ENCODE results near the gene CDKN2B.
"Not testable (repeated sequence)": the region's sequence is repeated elsewhere in the genome, so short reads cannot be mapped to it uniquely, and the experiment has no call there.

Gene CDKN2B

GRCh38 chr9:22008717-22009505 lies at the start of gene CDKN2B:
TSS of gene CDKN2B (minus strand) at chr9:22009305. CDS start at chr9:22008953, 352 bp downstream.
- DNase-seq (ENCODE audit: low read depth): peak; percentile 95

GRCh38 chr9:22057972-22058371 lies 48.9 kb upstream of the CDKN2B start:
- DNase-seq (ENCODE audit: low read depth): not testable (repeated sequence)

- DNase-seq (ENCODE audit: low read depth): no peak
These were observed 47.3 kb upstream of the CDKN2B start for GRCh38 chr9:22056402-22056801.

GRCh38 chr9:22055090-22055489 lies 46.0 kb upstream of the CDKN2B start:
- no peak for DNase-seq (ENCODE audit: low read depth)

GRCh38 chr9:22054529-22054928 lies 45.4 kb upstream of the CDKN2B start:
- DNase-seq (ENCODE audit: low read depth): no peak

GRCh38 chr9:22054076-22054475 lies 45.0 kb upstream of the CDKN2B start:
- DNase-seq (ENCODE audit: low read depth): no peak

- DNase-seq (ENCODE audit: low read depth): no peak
These were observed 44.1 kb upstream of the CDKN2B start for GRCh38 chr9:22053178-22053577.

- peak; percentile 93 for DNase-seq (ENCODE audit: low read depth)
These were observed 43.4 kb upstream of the CDKN2B start for GRCh38 chr9:22052376-22052945.

- no peak for DNase-seq (ENCODE audit: low read depth)
These were observed 41.8 kb upstream of the CDKN2B start for GRCh38 chr9:22050924-22051323.

- no peak for DNase-seq (ENCODE audit: low read depth)
These were observed 40.3 kb upstream of the CDKN2B start for GRCh38 chr9:22049411-22049810.

GRCh38 chr9:22047596-22047995 lies 38.5 kb upstream of the CDKN2B start:
- no peak for DNase-seq (ENCODE audit: low read depth)

- DNase-seq (ENCODE audit: low read depth): no peak
These were observed 37.3 kb upstream of the CDKN2B start for GRCh38 chr9:22046243-22046885.

GRCh38 chr9:22045423-22045822 lies 36.3 kb upstream of the CDKN2B start:
- DNase-seq (ENCODE audit: low read depth): no peak

- DNase-seq (ENCODE audit: low read depth): peak; percentile 87
These were observed 35.5 kb upstream of the CDKN2B start for GRCh38 chr9:22044583-22044982.

- DNase-seq (ENCODE audit: low read depth): no peak
These were observed 34.8 kb upstream of the CDKN2B start for GRCh38 chr9:22043928-22044327.

- no peak for DNase-seq (ENCODE audit: low read depth)
These were observed 32.7 kb upstream of the CDKN2B start for GRCh38 chr9:22041775-22042174.

GRCh38 chr9:22041344-22041743 lies 32.2 kb upstream of the CDKN2B start:
- no peak for DNase-seq (ENCODE audit: low read depth)

GRCh38 chr9:22040760-22041159 lies 31.7 kb upstream of the CDKN2B start:
- DNase-seq (ENCODE audit: low read depth): peak; percentile 81

- DNase-seq (ENCODE audit: low read depth): no peak
These were observed 30.2 kb upstream of the CDKN2B start for GRCh38 chr9:22039258-22039657.

GRCh38 chr9:22037954-22038690 lies 29.0 kb upstream of the CDKN2B start:
- no peak for DNase-seq (ENCODE audit: low read depth)

GRCh38 chr9:22036866-22037626 lies 27.9 kb upstream of the CDKN2B start:
- no peak for DNase-seq (ENCODE audit: low read depth)

- DNase-seq (ENCODE audit: low read depth): no peak
These were observed 26.5 kb upstream of the CDKN2B start for GRCh38 chr9:22035591-22036011.

All from stromal cell of bone marrow (primary cell).